ENCODE results near the gene AASDHPPT.

Gene AASDHPPT

GRCh38 chr11:106077609-106078455, at the start of gene AASDHPPT:
TSS of gene AASDHPPT (plus strand) at chr11:106077662. CDS start at chr11:106077711, 49 bp downstream.
- peaks cover 26% of the 10 kb centered on the region; the same call in 1 of the 2 replicates for H3K36me3 ChIP-seq (ENCODE audit: low read length)
- no peaks in the 10 kb centered on the region for H3K9me2 ChIP-seq (replicated peaks; ENCODE audit: insufficient read depth, low read length)
- H3K4me2 ChIP-seq (ENCODE audit: low read depth, low read length, poor library complexity, severe bottlenecking) = peak within 1 kb of the TSS; percentile 99
- no peaks in the 10 kb centered on the region; the same call in 1 of the 2 replicates for H4K20me1 ChIP-seq (ENCODE audit: low read depth, low read length)
- TF ChIP-seq EZH2phosphoT487 (conservative IDR thresholded peaks at IDR 0.05; ENCODE audit: low read length) = no peak
- TF ChIP-seq CTCF (IDR thresholded peaks at IDR 0.05; ENCODE audit: insufficient read depth, low read length, poor library complexity, severe bottlenecking) = no peak
- no peaks in the 10 kb centered on the region for H3K9me3 ChIP-seq (ENCODE audit: insufficient read depth, low read length)
- H3F3A ChIP-seq (ENCODE audit: insufficient read depth) = no peaks in the 10 kb centered on the region
- H3K9ac ChIP-seq (ENCODE audit: low read length) = peak within 1 kb of the TSS; percentile 99
- peak within 1 kb of the TSS; percentile 95 for H2AFZ ChIP-seq (ENCODE audit: low read depth, low read length, severe bottlenecking)
- peak within 1 kb of the TSS; percentile 75 for H3K27ac ChIP-seq (ENCODE audit: low read depth, low read length)
- no peaks in the 10 kb centered on the region for H3K27me3 ChIP-seq (ENCODE audit: low read length)
- H3K4me3 ChIP-seq (ENCODE audit: insufficient read depth, low read length, poor library complexity, severe bottlenecking) = peak within 1 kb of the TSS; percentile 99
- peaks cover 51% of the 10 kb centered on the region for H3K79me2 ChIP-seq (ENCODE audit: insufficient read depth, low read length)

- H3K9me2 ChIP-seq (replicated peaks; ENCODE audit: insufficient read depth, low read length) = no peaks in the 10 kb centered on the region
- H3K9ac ChIP-seq (ENCODE audit: low read length) = no peak overlapping the region
- H2AFZ ChIP-seq (ENCODE audit: low read depth, low read length, severe bottlenecking) = no peak overlapping the region
- no peak for TF ChIP-seq CTCF (IDR thresholded peaks at IDR 0.05; ENCODE audit: insufficient read depth, low read length, poor library complexity, severe bottlenecking)
- TF ChIP-seq EZH2phosphoT487 (conservative IDR thresholded peaks at IDR 0.05; ENCODE audit: low read length) = no peak
- H3K4me3 ChIP-seq (ENCODE audit: insufficient read depth, low read length, poor library complexity, severe bottlenecking) = no peak overlapping the region
- H3K36me3 ChIP-seq (ENCODE audit: low read length) = no peaks in the 10 kb centered on the region
- H3K4me2 ChIP-seq (ENCODE audit: low read depth, low read length, poor library complexity, severe bottlenecking) = no peak overlapping the region
- no peaks in the 10 kb centered on the region for H4K20me1 ChIP-seq (ENCODE audit: low read depth, low read length)
- H3K79me2 ChIP-seq (ENCODE audit: insufficient read depth, low read length) = no peaks in the 10 kb centered on the region
- no peaks in the 10 kb centered on the region for H3F3A ChIP-seq (ENCODE audit: insufficient read depth)
- H3K27ac ChIP-seq (ENCODE audit: low read depth, low read length) = no peak overlapping the region
- no peaks in the 10 kb centered on the region for H3K27me3 ChIP-seq (ENCODE audit: low read length)
- no peaks in the 10 kb centered on the region for H3K9me3 ChIP-seq (ENCODE audit: insufficient read depth, low read length)
Observed at GRCh38 chr11:106030609-106031008, 46.9 kb upstream of the AASDHPPT start.

GRCh38 chr11:106031202-106031810, 46.2 kb upstream of the AASDHPPT start:
- no peak overlapping the region for H2AFZ ChIP-seq (ENCODE audit: low read depth, low read length, severe bottlenecking)
- H3K36me3 ChIP-seq (ENCODE audit: low read length) = no peaks in the 10 kb centered on the region
- H3K79me2 ChIP-seq (ENCODE audit: insufficient read depth, low read length) = no peaks in the 10 kb centered on the region
- no peaks in the 10 kb centered on the region for H4K20me1 ChIP-seq (ENCODE audit: low read depth, low read length)
- no peak overlapping the region for H3K4me3 ChIP-seq (ENCODE audit: insufficient read depth, low read length, poor library complexity, severe bottlenecking)
- TF ChIP-seq CTCF (IDR thresholded peaks at IDR 0.05; ENCODE audit: insufficient read depth, low read length, poor library complexity, severe bottlenecking) (no peak), EZH2phosphoT487 (conservative IDR thresholded peaks at IDR 0.05; ENCODE audit: low read length) (no peak)
- no peak overlapping the region for H3K4me2 ChIP-seq (ENCODE audit: low read depth, low read length, poor library complexity, severe bottlenecking)
- H3K27me3 ChIP-seq (ENCODE audit: low read length) = no peaks in the 10 kb centered on the region
- H3K9ac ChIP-seq (ENCODE audit: low read length) = no peak overlapping the region
- no peaks in the 10 kb centered on the region for H3K9me3 ChIP-seq (ENCODE audit: insufficient read depth, low read length)
- no peaks in the 10 kb centered on the region for H3F3A ChIP-seq (ENCODE audit: insufficient read depth)
- H3K9me2 ChIP-seq (replicated peaks; ENCODE audit: insufficient read depth, low read length) = no peaks in the 10 kb centered on the region
- no peak overlapping the region for H3K27ac ChIP-seq (ENCODE audit: low read depth, low read length)

Data from SU-DHL-6 (cell line).